Cardiac muscle cell (in vitro differentiated cells and primary cell): ENCODE data around the gene TET2. TPM values are rescaled to one million over a fixed set of nuclear protein-coding genes. Genes with fewer than 3 reads are reported as not detected.
A peak's percentile ranks its signal among the peaks of the same experiment; 100 is the strongest.

Experiments
- DNase-seq, 2 donors: peaks; one replicate each; pipeline versions ENCODE4 v3.0.0 to v3.0.0-alpha.2; 2010 to 2017; ENCODE audit warnings: low read depth in 1 of 2, low spot score in 1 of 2
- H3K27ac ChIP-seq: fragments of 200-600 bp; sonication (generic); 2 replicates; pipeline ENCODE4 v1.5.1; 2016
- H3K27me3 ChIP-seq: fragments of 200-600 bp; sonication (generic); 2 replicates; pipeline ENCODE4 v1.6.0; 2016; ENCODE audit warnings: control low read depth
- H3K36me3 ChIP-seq: fragments of 200-600 bp; sonication (generic); 2 replicates; pipeline ENCODE4 v1.5.1; 2016; ENCODE audit warnings: control low read depth
- H3K4me1 ChIP-seq: fragments of 200-600 bp; sonication (generic); 2 replicates; pipeline ENCODE4 v1.8.1; 2017; ENCODE audit warnings: low read depth, mild to moderate bottlenecking, mixed run types
- H3K4me3 ChIP-seq: fragments of 200-600 bp; sonication (generic); 2 replicates; pipeline ENCODE4 v1.5.1; 2016; ENCODE audit warnings: mild to moderate bottlenecking
- H3K9me3 ChIP-seq: fragments of 200-600 bp; sonication (generic); 2 replicates; pipeline ENCODE4 v1.5.1; 2017; ENCODE audit warnings: low read depth, mild to moderate bottlenecking, control low read depth
- polyA plus RNA-seq: library from polyadenylated mRNA; unstranded; fragments of >200 nt; fragmentation: Nextera tagmentation; extraction: Ambion mirVana; gene quantifications from 2 replicates; pipeline ENCODE4 v1.2.1, GENCODE V29; 2016
- total RNA-seq: library from RNA; depleted of rRNA; stranded (reverse); fragments of >200 nt; gene quantifications from 2 replicates; pipeline ENCODE4 v1.2.3, GENCODE V29; 2016
- TF ChIP-seq, protein P1 (sequence below): IDR thresholded peaks from 2 replicates; pipeline ENCODE4 v1.5.1; 2012; ENCODE audit warnings: low read depth, mild to moderate bottlenecking, low read length

Gene TET2
- total and polyA plus RNA-seq, 2 experiments from 2014 or later, result 10.5 to 23.3 TPM

- no peaks in the 10 kb centered on the region for H3K27me3 ChIP-seq
- no peaks in the 10 kb centered on the region for H3K9me3 ChIP-seq
- DNase-seq, result peak; percentile 20 to 54
- no peak overlapping the region for H3K4me3 ChIP-seq
- no peaks in the 10 kb centered on the region for H3K36me3 ChIP-seq
- H3K4me1 ChIP-seq, result no peaks in the 10 kb centered on the region
- TF ChIP-seq, protein P1, sequence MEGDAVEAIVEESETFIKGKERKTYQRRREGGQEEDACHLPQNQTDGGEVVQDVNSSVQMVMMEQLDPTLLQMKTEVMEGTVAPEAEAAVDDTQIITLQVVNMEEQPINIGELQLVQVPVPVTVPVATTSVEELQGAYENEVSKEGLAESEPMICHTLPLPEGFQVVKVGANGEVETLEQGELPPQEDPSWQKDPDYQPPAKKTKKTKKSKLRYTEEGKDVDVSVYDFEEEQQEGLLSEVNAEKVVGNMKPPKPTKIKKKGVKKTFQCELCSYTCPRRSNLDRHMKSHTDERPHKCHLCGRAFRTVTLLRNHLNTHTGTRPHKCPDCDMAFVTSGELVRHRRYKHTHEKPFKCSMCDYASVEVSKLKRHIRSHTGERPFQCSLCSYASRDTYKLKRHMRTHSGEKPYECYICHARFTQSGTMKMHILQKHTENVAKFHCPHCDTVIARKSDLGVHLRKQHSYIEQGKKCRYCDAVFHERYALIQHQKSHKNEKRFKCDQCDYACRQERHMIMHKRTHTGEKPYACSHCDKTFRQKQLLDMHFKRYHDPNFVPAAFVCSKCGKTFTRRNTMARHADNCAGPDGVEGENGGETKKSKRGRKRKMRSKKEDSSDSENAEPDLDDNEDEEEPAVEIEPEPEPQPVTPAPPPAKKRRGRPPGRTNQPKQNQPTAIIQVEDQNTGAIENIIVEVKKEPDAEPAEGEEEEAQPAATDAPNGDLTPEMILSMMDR, result no peak
- no peak overlapping the region for H3K27ac ChIP-seq
These were observed 24.3 kb upstream of the TET2 start for GRCh38 chr4:105122350-105122749.

DNA sequence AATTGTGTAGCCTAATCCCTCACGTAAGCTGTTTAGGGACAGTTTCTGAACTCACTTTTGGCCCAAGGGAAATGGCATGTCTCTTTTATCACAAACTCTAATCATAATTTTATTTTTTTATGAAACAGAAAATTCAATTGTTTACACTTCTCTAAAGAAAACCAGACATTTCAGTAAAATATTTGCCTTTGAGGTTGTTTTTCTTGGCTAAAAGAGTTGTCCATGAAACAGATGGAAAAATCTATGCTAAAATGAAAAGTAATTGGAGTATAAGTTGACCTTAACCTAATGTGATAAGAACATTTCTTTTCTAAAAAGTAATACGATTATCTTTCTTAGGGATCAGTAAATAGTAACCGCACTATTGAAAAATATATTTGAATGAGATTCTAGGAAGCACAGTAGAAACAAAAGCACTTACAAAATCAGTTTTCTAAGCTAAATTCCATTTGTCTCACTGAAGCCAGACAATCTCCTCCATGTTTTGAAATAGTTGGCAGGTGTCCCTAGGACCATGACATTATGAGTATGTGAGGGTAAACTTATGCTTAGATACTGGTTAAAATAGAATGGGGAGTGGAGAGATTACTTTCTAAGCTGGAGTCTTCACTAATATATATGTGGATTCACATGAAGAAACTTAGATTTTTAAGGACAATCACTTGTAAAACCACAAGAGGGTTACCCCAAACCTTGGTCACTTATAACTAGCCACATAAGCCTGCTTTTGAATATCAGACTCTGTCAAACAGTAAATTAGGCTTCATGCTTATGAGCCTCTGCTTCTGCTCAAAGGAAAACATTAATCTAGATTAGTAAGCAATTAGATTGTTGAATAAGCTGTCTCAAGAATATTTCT lies 20.1 kb upstream of the TET2 start:
- no peaks in the 10 kb centered on the region for H3K27me3 ChIP-seq
- H3K27ac ChIP-seq, result no peak overlapping the region
- H3K36me3 ChIP-seq, result no peaks in the 10 kb centered on the region
- TF ChIP-seq, protein P1, result no peak
- H3K9me3 ChIP-seq, result no peaks in the 10 kb centered on the region
- peaks cover 8% of the 10 kb centered on the region for H3K4me1 ChIP-seq
- no peak overlapping the region for H3K4me3 ChIP-seq
- peak in 1 of 2 donors; percentile 83 for DNase-seq

GRCh38 chr4:105127170-105127445 lies 19.6 kb upstream of the TET2 start:
- Histone ChIP-seq H3K9me3 (no peaks in the 10 kb centered on the region), H3K36me3 (no peaks in the 10 kb centered on the region), H3K27me3 (no peaks in the 10 kb centered on the region), H3K4me3 (no peak overlapping the region), H3K4me1 (peaks cover 8% of the 10 kb centered on the region), H3K27ac (no peak overlapping the region)
- DNase-seq, result no peak
- TF ChIP-seq, protein P1, result no peak

- H3K36me3 ChIP-seq, result no peaks in the 10 kb centered on the region
- no peak overlapping the region for H3K4me3 ChIP-seq
- H3K4me1 ChIP-seq, result peaks cover 8% of the 10 kb centered on the region
- no peak for DNase-seq
- no peaks in the 10 kb centered on the region for H3K9me3 ChIP-seq
- no peaks in the 10 kb centered on the region for H3K27me3 ChIP-seq
- H3K27ac ChIP-seq, result no peak overlapping the region
- TF ChIP-seq, protein P1, result no peak
These were observed 18.5 kb upstream of the TET2 start for GRCh38 chr4:105128208-105128607.

DNA sequence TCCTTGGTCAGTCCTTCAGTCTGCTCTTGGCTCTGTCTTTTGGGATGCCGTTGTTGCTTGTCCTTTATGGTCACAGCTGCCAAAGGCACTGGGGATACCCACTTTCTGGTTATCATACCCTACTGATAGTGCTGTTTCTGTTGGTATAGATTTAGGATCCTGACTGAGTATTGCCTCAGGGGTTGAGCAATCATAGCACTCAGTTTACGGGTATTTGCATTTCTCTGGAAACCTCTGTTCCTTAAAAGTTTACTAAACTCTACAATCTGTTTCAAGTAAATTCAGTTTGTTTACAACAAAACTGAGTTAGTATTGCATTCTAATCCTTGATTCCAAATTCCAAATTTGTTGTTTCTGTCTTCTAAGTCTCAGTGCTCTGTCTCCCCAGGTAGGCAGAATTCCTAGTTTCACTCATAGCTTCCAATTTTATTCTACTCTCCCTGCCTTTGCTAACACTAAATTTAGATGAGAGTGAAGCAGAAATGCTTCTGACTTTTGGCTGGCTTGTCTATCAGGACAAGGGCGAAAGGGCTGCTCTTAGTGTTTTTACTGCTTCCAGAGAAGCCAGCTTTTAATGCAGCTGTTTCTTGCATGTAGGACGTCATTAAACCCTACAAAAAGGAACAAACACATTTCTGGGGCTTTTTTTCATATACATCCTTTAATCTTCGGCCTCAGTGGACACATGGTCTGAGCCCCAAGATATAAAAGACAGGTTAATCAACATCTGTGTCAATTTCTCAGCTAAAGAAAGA lies 17.2 kb upstream of the TET2 start:
- peaks cover 8% of the 10 kb centered on the region for H3K4me1 ChIP-seq
- peak in 1 of 2 donors; percentile 21 for DNase-seq
- no peaks in the 10 kb centered on the region for H3K36me3 ChIP-seq
- no peaks in the 10 kb centered on the region for H3K27me3 ChIP-seq
- TF ChIP-seq, protein P1, result no peak
- H3K4me3 ChIP-seq, result no peak overlapping the region
- H3K9me3 ChIP-seq, result no peaks in the 10 kb centered on the region
- no peak overlapping the region for H3K27ac ChIP-seq
